Measurements from ENCODE around the gene NCAPG. TPM values are rescaled to one million over a fixed set of nuclear protein-coding genes. Genes with fewer than 3 reads are reported as not detected.

The NCAPG gene
- polyA plus RNA-seq, 3 donors, result not detected

GRCh38 chr4:17797808-17798207 lies 13.0 kb upstream of the NCAPG start:
- DNase-seq, result no peak
- Histone ChIP-seq H4K20me1 (ENCODE audit: insufficient read depth, low read length) (peaks cover 5% of the 10 kb centered on the region), H3K4me1 (ENCODE audit: control insufficient read depth in 1 of 2, insufficient read depth in 2 of 2, low read length in 2 of 2) (no peaks in the 10 kb centered on the region), H3K27ac (ENCODE audit: low read depth in 1 of 2, low read length in 2 of 2) (no peak overlapping the region), H3K36me3 (replicated peaks in 1 of 2; ENCODE audit: control insufficient read depth in 1 of 2, insufficient read depth in 2 of 2, low read length in 2 of 2) (peaks cover 15 to 50% of the 10 kb centered on the region in 2 donors), H3K9me3 (replicated peaks in 1 of 2; ENCODE audit: control insufficient read depth in 1 of 2, insufficient read depth in 1 of 2, low read length in 2 of 2) (no peaks in the 10 kb centered on the region), H3K9ac (ENCODE audit: insufficient read depth, low read length, poor library complexity, severe bottlenecking) (no peak overlapping the region), H3K4me3 (replicated peaks in 1 of 3; ENCODE audit: low read depth in 2 of 3, low read length in 3 of 3) (no peak overlapping the region), H3K79me2 (ENCODE audit: insufficient read depth, low read length) (peaks cover 5% of the 10 kb centered on the region), H2AFZ (ENCODE audit: insufficient read depth, low read depth, low read length, poor library complexity, severe bottlenecking) (no peak overlapping the region), H3K27me3 (ENCODE audit: control insufficient read depth in 2 of 2, insufficient read depth in 2 of 2, low read length in 2 of 2) (no peaks in the 10 kb centered on the region), H3K4me2 (replicated peaks; ENCODE audit: extremely low read depth, low read length, poor library complexity, severe bottlenecking) (no peak overlapping the region)
- Mint-ChIP-seq H3K4me1 (no peaks in the 10 kb centered on the region), H3K4me3 (no peak overlapping the region), H3K36me3 (peaks cover 35 to 63% of the 10 kb centered on the region in 2 donors), H3K9me3 (peaks cover 0 to 3% (median 0%) of the 10 kb centered on the region in 7 donors), H3K27me3 (ENCODE audit: low read depth in 3 of 3) (peaks cover 0 to 3% (median 0%) of the 10 kb centered on the region in 3 donors), H3K27ac (no peak overlapping the region)
- intact Hi-C loops (cut with micrococcal nuclease), result no loop called here
- TF ChIP-seq CTCF (IDR thresholded peaks at IDR 0.05), result no peak
- WGBS (ENCODE audit: insufficient coverage), result no CpG with 5 or more reads among the region's 1 CpG

- peaks cover 65% of the 10 kb centered on the region for H3K79me2 ChIP-seq (ENCODE audit: insufficient read depth, low read length)
- H3K27me3 ChIP-seq (ENCODE audit: control insufficient read depth in 2 of 2, insufficient read depth in 2 of 2, low read length in 2 of 2), result no peaks in the 10 kb centered on the region
- H3K4me3 ChIP-seq (replicated peaks in 1 of 3; ENCODE audit: low read depth in 2 of 3, low read length in 3 of 3), result no peak overlapping the region
- Mint-ChIP-seq H3K4me3 (no peak overlapping the region), H3K9me3 (no peaks in the 10 kb centered on the region), H3K36me3 (peaks cover 37 to 58% of the 10 kb centered on the region in 2 donors), H3K27me3 (ENCODE audit: low read depth in 3 of 3) (peaks cover 0 to 3% (median 0%) of the 10 kb centered on the region in 3 donors), H3K27ac (peak overlapping the region in 3 of 7 donors; percentile 0 to 74 (median 31)), H3K4me1 (peaks cover 30% of the 10 kb centered on the region)
- H3K27ac ChIP-seq (ENCODE audit: low read depth in 1 of 2, low read length in 2 of 2), result peak overlapping the region in 1 of 2 donors; percentile 42
- peaks cover 28 to 59% of the 10 kb centered on the region in 2 donors for H3K36me3 ChIP-seq (replicated peaks in 1 of 2; ENCODE audit: control insufficient read depth in 1 of 2, insufficient read depth in 2 of 2, low read length in 2 of 2)
- peaks cover 26% of the 10 kb centered on the region for H4K20me1 ChIP-seq (ENCODE audit: insufficient read depth, low read length)
- peaks cover 15 to 32% of the 10 kb centered on the region in 2 donors for H3K4me1 ChIP-seq (ENCODE audit: control insufficient read depth in 1 of 2, insufficient read depth in 2 of 2, low read length in 2 of 2)
- intact Hi-C loops (cut with micrococcal nuclease), result no loop called here
- WGBS (ENCODE audit: insufficient coverage), result no CpG with 5 or more reads among the region's 3 CpGs
- TF ChIP-seq CTCF (IDR thresholded peaks at IDR 0.05), result no peak
- H3K9me3 ChIP-seq (replicated peaks in 1 of 2; ENCODE audit: control insufficient read depth in 1 of 2, insufficient read depth in 1 of 2, low read length in 2 of 2), result no peaks in the 10 kb centered on the region
- no peak overlapping the region for H3K4me2 ChIP-seq (replicated peaks; ENCODE audit: extremely low read depth, low read length, poor library complexity, severe bottlenecking)
- no peak overlapping the region for H3K9ac ChIP-seq (ENCODE audit: insufficient read depth, low read length, poor library complexity, severe bottlenecking)
- DNase-seq, result no peak
- H2AFZ ChIP-seq (ENCODE audit: insufficient read depth, low read depth, low read length, poor library complexity, severe bottlenecking), result no peak overlapping the region
Observed at GRCh38 chr4:17805580-17806155, 5.1 kb upstream of the NCAPG start.
